ENCODE data around the gene ELK1.
A peak's percentile ranks its signal among the peaks of the same experiment; 100 is the strongest.

DNA sequence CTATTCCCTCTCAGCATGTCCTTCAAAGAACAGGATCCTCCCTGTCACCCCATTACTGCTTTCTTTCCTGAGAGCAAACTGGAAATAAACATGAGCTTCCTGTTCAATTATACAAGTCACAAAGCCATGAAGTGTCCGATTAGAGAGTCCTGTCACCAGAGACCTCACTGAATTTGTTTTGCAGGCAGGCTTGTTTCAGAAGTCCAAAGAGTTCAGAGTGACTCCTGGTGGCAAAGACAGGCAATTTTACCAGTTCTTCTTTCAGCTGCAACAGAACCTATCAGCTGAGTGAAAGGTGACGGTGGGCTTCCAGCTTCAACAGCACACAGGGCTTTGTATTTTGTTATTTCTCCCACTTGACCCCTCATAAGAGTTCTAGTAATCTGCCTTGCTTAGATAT, 6.4 kb downstream of the ELK1 start:
- peak; percentile 34 for TF ChIP-seq CTCF (IDR thresholded peaks at IDR 0.05; ENCODE audit: low read length)
- no peak for TF ChIP-seq EZH2 (IDR thresholded peaks at IDR 0.05; ENCODE audit: borderline replicate concordance, low read length)

All from OCI-LY1 (cell line).